BE2C (cell line): ENCODE measurements around the gene FBXO17.
"Not testable (repeated sequence)": the region's sequence is repeated elsewhere in the genome, so short reads cannot be mapped to it uniquely, and the experiment has no call there.

Source experiments
- DNase-seq: peaks from one replicate; pipeline ENCODE4 v3.0.0-alpha.2; 2020
- H3K27me3 ChIP-seq: fragments of 250-450 bp; sonication (Bioruptor Pico); 2 replicates; pipeline ENCODE4 v1.5.1; 2020; ENCODE audit warnings: mild to moderate bottlenecking
- H3K36me3 ChIP-seq: fragments of 250-450 bp; sonication (Bioruptor Pico); 2 replicates; pipeline ENCODE4 v1.5.1; 2020; ENCODE audit warnings: mild to moderate bottlenecking
- H3K4me1 ChIP-seq: fragments of 250-450 bp; sonication (Bioruptor Pico); 2 replicates; pipeline ENCODE4 v1.5.1; 2020
- H3K4me3 ChIP-seq: 2 replicates; pipeline ENCODE4 v1.5.1; 2011; ENCODE audit warnings: low read depth, low read length
- H3K9me3 ChIP-seq: fragments of 250-450 bp; sonication (Bioruptor Pico); 2 replicates; pipeline ENCODE4 v1.5.1; 2020
- TF ChIP-seq, protein P1 (sequence below): IDR thresholded peaks from 2 replicates; pipeline ENCODE4 v1.5.1; 2012; ENCODE audit warnings: mild to moderate bottlenecking, low read depth, low read length

The FBXO17 gene

DNA sequence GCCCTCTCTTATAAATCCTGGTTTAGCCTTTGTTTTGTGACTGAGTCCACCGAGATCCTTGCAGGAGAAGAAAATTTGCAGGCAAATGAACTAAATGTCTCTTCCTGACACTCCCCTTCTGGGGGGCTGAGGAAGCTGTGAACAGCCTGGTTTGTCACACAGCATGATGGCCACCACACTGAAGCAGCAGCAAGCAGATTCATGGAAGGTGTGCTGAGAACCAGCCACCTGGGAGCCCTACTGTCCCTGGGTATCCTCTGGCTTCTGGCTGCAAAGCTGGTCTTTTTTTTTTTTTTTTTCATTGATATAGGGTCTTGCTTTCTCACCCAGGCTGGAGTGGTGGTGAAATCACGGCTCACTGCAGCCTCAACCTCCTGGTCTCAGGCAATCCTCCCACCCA is 33.6 kb downstream of the FBXO17 start:
- TF ChIP-seq, protein P1, sequence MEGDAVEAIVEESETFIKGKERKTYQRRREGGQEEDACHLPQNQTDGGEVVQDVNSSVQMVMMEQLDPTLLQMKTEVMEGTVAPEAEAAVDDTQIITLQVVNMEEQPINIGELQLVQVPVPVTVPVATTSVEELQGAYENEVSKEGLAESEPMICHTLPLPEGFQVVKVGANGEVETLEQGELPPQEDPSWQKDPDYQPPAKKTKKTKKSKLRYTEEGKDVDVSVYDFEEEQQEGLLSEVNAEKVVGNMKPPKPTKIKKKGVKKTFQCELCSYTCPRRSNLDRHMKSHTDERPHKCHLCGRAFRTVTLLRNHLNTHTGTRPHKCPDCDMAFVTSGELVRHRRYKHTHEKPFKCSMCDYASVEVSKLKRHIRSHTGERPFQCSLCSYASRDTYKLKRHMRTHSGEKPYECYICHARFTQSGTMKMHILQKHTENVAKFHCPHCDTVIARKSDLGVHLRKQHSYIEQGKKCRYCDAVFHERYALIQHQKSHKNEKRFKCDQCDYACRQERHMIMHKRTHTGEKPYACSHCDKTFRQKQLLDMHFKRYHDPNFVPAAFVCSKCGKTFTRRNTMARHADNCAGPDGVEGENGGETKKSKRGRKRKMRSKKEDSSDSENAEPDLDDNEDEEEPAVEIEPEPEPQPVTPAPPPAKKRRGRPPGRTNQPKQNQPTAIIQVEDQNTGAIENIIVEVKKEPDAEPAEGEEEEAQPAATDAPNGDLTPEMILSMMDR = no peak
- Histone ChIP-seq H3K36me3 (peaks cover 5% of the 10 kb centered on the region; the same call in 1 of the 2 replicates), H3K27me3 (no peaks in the 10 kb centered on the region), H3K4me3 (no peak overlapping the region), H3K9me3 (no peaks in the 10 kb centered on the region), H3K4me1 (peaks cover 2% of the 10 kb centered on the region)
- DNase-seq = no peak

- not testable (repeated sequence) for DNase-seq, H3K9me3 ChIP-seq, H3K27me3 ChIP-seq, H3K4me3 ChIP-seq, H3K36me3 ChIP-seq, H3K4me1 ChIP-seq
Measured at GRCh38 chr19:38941466-38941865, 34.1 kb downstream of the FBXO17 start.

DNA sequence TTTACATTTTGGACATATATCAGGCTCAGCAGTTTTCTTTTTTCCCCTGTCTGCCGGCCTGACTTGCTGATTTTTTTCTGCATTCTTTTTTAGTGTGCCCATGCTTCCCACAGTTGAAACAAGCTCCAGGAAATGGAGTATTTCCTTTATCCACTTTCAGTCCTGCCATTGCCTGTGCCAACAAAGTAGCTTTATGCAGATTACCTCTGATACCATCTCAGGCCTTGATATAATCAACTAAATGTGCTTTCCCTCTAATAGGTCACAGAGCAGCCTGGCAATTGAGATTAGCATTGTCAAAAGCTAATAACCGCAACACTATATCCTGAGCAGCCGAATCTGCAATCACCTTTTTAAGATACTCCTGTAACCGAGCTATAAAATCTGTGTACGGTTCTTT is 35.6 kb downstream of the FBXO17 start:
- H3K36me3 ChIP-seq = no peaks in the 10 kb centered on the region
- peaks cover 2% of the 10 kb centered on the region for H3K4me1 ChIP-seq
- H3K4me3 ChIP-seq = no peak overlapping the region
- no peak for DNase-seq
- H3K27me3 ChIP-seq = no peaks in the 10 kb centered on the region
- H3K9me3 ChIP-seq = no peaks in the 10 kb centered on the region
- TF ChIP-seq, protein P1 = no peak

GRCh38 chr19:38933544-38933943 is 42.0 kb downstream of the FBXO17 start:
- H3K36me3 ChIP-seq = peaks cover 18% of the 10 kb centered on the region
- H3K4me1 ChIP-seq = no peaks in the 10 kb centered on the region
- no peak overlapping the region for H3K4me3 ChIP-seq
- TF ChIP-seq, protein P1 = no peak
- H3K9me3 ChIP-seq = no peaks in the 10 kb centered on the region
- no peak for DNase-seq
- H3K27me3 ChIP-seq = no peaks in the 10 kb centered on the region

DNA sequence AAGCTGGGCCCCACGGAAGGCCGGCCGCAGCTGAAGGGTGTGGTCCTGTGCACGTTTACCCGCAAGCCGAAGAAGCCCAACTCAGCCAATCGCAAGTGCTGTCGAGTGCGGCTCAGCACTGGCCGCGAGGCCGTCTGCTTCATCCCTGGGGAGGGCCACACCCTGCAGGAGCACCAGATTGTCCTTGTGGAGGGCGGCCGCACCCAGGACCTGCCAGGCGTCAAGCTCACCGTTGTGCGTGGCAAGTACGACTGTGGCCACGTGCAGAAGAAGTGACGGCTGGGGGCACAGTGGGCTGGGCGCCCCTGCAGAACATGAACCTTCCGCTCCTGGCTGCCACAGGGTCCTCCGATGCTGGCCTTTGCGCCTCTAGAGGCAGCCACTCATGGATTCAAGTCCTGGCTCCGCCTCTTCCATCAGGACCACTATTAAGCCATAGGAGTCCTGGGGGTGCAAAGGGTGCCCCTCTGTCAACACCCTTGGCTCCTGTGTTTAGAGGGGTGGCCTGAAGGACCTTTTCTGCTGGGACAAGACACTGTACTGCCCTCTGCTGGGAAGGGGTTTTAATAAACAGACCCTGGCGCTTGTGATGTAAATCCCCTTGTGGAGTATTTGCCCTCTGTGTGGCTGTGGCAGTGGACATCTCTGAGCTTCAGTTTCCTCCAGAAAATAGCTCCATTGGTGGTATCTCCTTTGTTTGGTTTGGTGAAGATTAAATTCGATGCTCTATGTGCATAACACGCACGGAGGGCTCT is 42.9 kb downstream of the FBXO17 start:
- peak; percentile 56 for DNase-seq
- H3K4me1 ChIP-seq = no peaks in the 10 kb centered on the region
- H3K36me3 ChIP-seq = peaks cover 18% of the 10 kb centered on the region
- H3K4me3 ChIP-seq = no peak overlapping the region
- no peaks in the 10 kb centered on the region for H3K27me3 ChIP-seq
- TF ChIP-seq, protein P1 = peak; percentile 62
- no peaks in the 10 kb centered on the region for H3K9me3 ChIP-seq

GRCh38 chr19:38931521-38931793 is 44.1 kb downstream of the FBXO17 start:
- H3K27me3 ChIP-seq = no peaks in the 10 kb centered on the region
- H3K9me3 ChIP-seq = no peaks in the 10 kb centered on the region
- no peaks in the 10 kb centered on the region for H3K4me1 ChIP-seq
- TF ChIP-seq, protein P1 = no peak
- H3K4me3 ChIP-seq = peak overlapping the region; percentile 98
- DNase-seq = no peak
- H3K36me3 ChIP-seq = peaks cover 18% of the 10 kb centered on the region
